ENCODE measurements around the gene MOSMO. TPM values are rescaled to one million over a fixed set of nuclear protein-coding genes. Genes with fewer than 3 reads are reported as not detected.

Gene MOSMO
- 10.1 to 15.3 TPM (median 14.3 TPM) in 5 replicates for total RNA-seq (2022; extraction: Qiagen RNA extraction)

DNA sequence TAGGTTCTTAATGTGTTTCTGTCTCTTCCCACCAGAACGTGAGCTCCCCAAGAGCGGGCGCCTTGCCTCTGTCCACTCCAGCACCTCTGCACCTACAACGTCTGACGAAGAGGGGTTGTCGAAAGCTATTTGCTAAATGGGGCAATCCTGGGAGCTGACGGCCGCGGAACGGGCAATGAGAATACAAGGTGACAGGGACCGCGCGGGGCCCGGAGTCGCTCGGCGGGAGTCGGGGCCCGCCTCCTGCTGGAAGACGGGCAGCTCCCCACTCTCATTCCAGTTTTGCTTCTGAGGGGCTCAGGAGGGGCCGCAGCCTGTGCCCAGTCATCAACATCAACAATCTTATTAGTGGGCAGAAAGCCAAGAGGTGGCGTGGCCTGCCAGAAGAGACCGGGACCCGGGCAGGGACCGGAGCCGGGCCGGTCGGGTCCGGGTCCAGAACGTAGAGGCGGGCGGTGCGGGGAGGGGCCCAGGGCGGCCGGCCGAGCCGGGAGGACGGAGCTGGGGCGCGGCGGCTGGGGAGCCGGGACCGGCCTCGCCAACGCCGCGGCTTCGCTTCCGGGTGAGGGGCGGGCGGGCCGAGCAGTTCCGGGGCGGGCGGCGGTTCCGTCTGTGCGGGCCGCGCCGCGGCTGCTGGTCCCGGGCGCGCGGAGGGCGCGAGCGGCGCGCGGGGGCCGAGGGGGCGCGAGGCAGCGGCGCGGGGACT, at the start of gene MOSMO:
MOSMO (plus strand) TSS at position 603 of the 706 bp plus-strand sequence. CDS start 191 bp downstream, outside the sequence.

DNA sequence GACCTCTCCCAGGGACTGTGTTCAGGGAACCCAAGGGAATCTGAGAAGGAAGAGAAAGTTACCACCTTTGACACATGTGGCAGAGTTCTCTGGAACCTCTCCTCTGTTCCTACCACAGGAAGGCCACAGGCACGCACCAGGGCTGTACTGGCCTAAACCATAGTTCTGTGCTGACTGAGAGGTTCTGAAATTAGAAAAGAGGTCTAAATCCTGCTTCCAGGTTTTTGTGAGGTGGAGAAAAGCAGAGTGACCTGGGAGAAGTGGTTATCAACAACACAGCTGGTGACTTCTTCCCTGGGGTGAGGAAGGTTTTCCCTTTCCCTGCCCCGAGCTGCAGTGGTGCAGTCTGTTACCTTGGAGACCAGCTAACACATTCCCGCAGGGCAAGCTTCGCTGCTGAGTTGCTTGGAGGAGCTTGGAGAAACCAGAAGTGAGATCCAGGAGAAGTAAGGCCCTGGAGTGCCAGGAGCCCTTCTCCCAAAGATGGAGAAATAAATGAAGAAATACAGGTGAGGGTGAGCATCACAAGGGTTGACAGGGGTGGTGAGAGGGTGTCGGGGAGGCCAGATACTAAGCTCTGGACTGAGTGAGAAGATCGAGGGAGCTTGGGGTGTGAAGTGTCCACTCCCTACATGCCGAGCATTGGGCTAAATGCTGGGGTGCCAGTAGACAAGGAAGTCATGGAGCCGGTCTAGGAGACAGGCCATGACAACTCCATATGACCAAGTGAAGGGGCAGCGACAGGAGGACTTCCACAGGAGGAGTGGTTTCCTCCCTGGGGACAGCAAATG, 84.4 kb downstream of the MOSMO start, which contains the start of gene VWA3A:
VWA3A (plus strand) TSS at position 399 of the 791 bp plus-strand sequence; CDS start at position 496, 97 bp downstream.

Other genes starting within 250 kb of the MOSMO start
- gene NPIPB4, start 150.4 kb upstream of the MOSMO start, total RNA-seq (2022; extraction: Qiagen RNA extraction): 20.0 to 23.7 TPM (median 22.0 TPM) in 5 replicates
- 147 to 221 TPM (median 154 TPM) in 5 replicates for gene UQCRC2, start 54.8 kb upstream of the MOSMO start, total RNA-seq (2022; extraction: Qiagen RNA extraction)
- gene PDZD9, start 7.0 kb upstream of the MOSMO start, total RNA-seq (2022; extraction: Qiagen RNA extraction): 0.06 to 0.07 TPM in 2 of 5 replicates, not detected in the others
- gene VWA3A, start 84.4 kb downstream of the MOSMO start, total RNA-seq (2022; extraction: Qiagen RNA extraction): 0.02 to 0.09 TPM (median 0.03 TPM) in 4 of 5 replicates, not detected in the other
- gene SDR42E2, start 154.4 kb downstream of the MOSMO start, total RNA-seq (2022; extraction: Qiagen RNA extraction): not detected in 5 replicates
- gene EEF2K, start 198.2 kb downstream of the MOSMO start, total RNA-seq (2022; extraction: Qiagen RNA extraction): 13.2 to 16.3 TPM (median 15.8 TPM) in 5 replicates

Data from A549 treated with AZD2906 at 1 μM for 4 hours (cell line).